H9 (cell line): ENCODE measurements around the gene FHIT. TPM values are rescaled to one million over a fixed set of nuclear protein-coding genes. Genes with fewer than 3 reads are reported as not detected.

Experiments
- DNase-seq: peaks from one replicate; pipeline ENCODE4 v3.0.0-alpha.2; 2017
- H2AFZ ChIP-seq: one replicate; pipeline ENCODE4 v1.6.1; 2013; ENCODE audit warnings: mild to moderate bottlenecking, low read length, control low read depth, moderate library complexity
- H2AK5ac ChIP-seq: 2 replicates; pipeline ENCODE4 v1.6.1; 2013; ENCODE audit warnings: low read length, control low read depth, mixed read lengths; ENCODE audit not compliant: insufficient read length
- H2BK120ac ChIP-seq: one replicate; pipeline ENCODE4 v1.6.1; 2013; ENCODE audit warnings: low read depth, mild to moderate bottlenecking, low read length, control low read depth, inconsistent platforms; ENCODE audit not compliant: poor library complexity, severe bottlenecking
- H2BK12ac ChIP-seq: 2 replicates; pipeline ENCODE4 v1.6.1; 2013; ENCODE audit warnings: low read length, control low read depth, mixed read lengths, low read depth; ENCODE audit not compliant: insufficient read length
- H2BK15ac ChIP-seq: 2 replicates; pipeline ENCODE4 v1.6.1; 2013; ENCODE audit warnings: low read depth, low read length, control low read depth
- H2BK20ac ChIP-seq: one replicate; pipeline ENCODE4 v1.6.1; 2013; ENCODE audit warnings: low read depth, mild to moderate bottlenecking, low read length, control low read depth, inconsistent platforms; ENCODE audit not compliant: poor library complexity, severe bottlenecking
- H2BK5ac ChIP-seq: 2 replicates; pipeline ENCODE4 v1.6.1; 2013; ENCODE audit warnings: low read length, control low read depth, mixed read lengths; ENCODE audit not compliant: insufficient read length
- H3K14ac ChIP-seq: 2 replicates; pipeline ENCODE4 v1.6.1; 2013; ENCODE audit warnings: low read length, control low read depth; ENCODE audit not compliant: insufficient read depth
- H3K18ac ChIP-seq: 2 replicates; pipeline ENCODE4 v1.6.1; 2013; ENCODE audit warnings: low read depth, mild to moderate bottlenecking, mixed read lengths, low read length, control low read depth; ENCODE audit not compliant: insufficient read length
- H3K23ac ChIP-seq: 2 replicates; pipeline ENCODE4 v1.6.1; 2013; ENCODE audit warnings: low read length, control low read depth, mixed read lengths, low read depth; ENCODE audit not compliant: insufficient read length
- H3K23me2 ChIP-seq: 2 replicates; pipeline ENCODE4 v1.6.1; 2013; ENCODE audit warnings: low read depth, mild to moderate bottlenecking, mixed read lengths, low read length, control low read depth; ENCODE audit not compliant: insufficient read length, poor library complexity, severe bottlenecking
- H3K27ac ChIP-seq: 2 replicates; pipeline ENCODE4 v1.5.1; 2013; ENCODE audit warnings: low read length, control low read depth, mixed read lengths, low read depth; ENCODE audit not compliant: insufficient read length
- H3K27me3 ChIP-seq: 2 replicates; pipeline ENCODE4 v1.6.1; 2013; ENCODE audit warnings: low read length, control low read depth, inconsistent platforms; ENCODE audit not compliant: insufficient read depth
- H3K4ac ChIP-seq: 2 replicates; pipeline ENCODE4 v1.6.1; 2013; ENCODE audit warnings: low read depth, mild to moderate bottlenecking, control low read depth, inconsistent platforms, low read length, moderate library complexity
- H3K4me1 ChIP-seq: 2 replicates; pipeline ENCODE4 v1.6.1; 2013; ENCODE audit warnings: low read length, control low read depth, inconsistent platforms; ENCODE audit not compliant: insufficient read depth
- H3K4me2 ChIP-seq: 2 replicates; pipeline ENCODE4 v1.6.1; 2013; ENCODE audit warnings: low read length, control low read depth, mixed read lengths; ENCODE audit not compliant: insufficient read length, insufficient read depth
- H3K56ac ChIP-seq: 2 replicates; pipeline ENCODE4 v1.6.1; 2013; ENCODE audit warnings: low read depth, mild to moderate bottlenecking, mixed read lengths, low read length, control low read depth; ENCODE audit not compliant: insufficient read length
- H3K79me1 ChIP-seq: 2 replicates; pipeline ENCODE4 v1.6.1; 2013; ENCODE audit warnings: low read depth, mild to moderate bottlenecking, moderate library complexity, low read length, control low read depth, inconsistent platforms; ENCODE audit not compliant: insufficient read depth, poor library complexity, severe bottlenecking
- H3K79me2 ChIP-seq: 2 replicates; pipeline ENCODE4 v1.6.1; 2013; ENCODE audit warnings: low read length, control low read depth, inconsistent platforms; ENCODE audit not compliant: insufficient read depth
- H3K9ac ChIP-seq: 2 replicates; pipeline ENCODE4 v1.6.1; 2013; ENCODE audit warnings: low read length, control low read depth, mixed read lengths; ENCODE audit not compliant: insufficient read length; ENCODE audit errors: extremely low read depth
- H3K9me3 ChIP-seq: one replicate; pipeline ENCODE4 v1.6.1; 2013; ENCODE audit warnings: low read depth, low read length, inconsistent platforms; ENCODE audit not compliant: control insufficient read depth
- H3T11ph ChIP-seq: one replicate; pipeline ENCODE4 v1.6.1; 2013; ENCODE audit warnings: mild to moderate bottlenecking, low read length, control low read depth, inconsistent platforms
- H4K20me1 ChIP-seq: one replicate; pipeline ENCODE4 v1.6.1; 2013; ENCODE audit not compliant: control insufficient read depth, insufficient read length, insufficient read depth
- H4K5ac ChIP-seq: 2 replicates; pipeline ENCODE4 v1.6.1; 2013; ENCODE audit warnings: low read depth, mild to moderate bottlenecking, mixed read lengths, low read length, control low read depth; ENCODE audit not compliant: insufficient read length
- H4K8ac ChIP-seq: replicated peaks from 2 replicates; pipeline ENCODE4 v1.6.1; 2013; ENCODE audit warnings: low read length, control low read depth, mixed read lengths, low read depth; ENCODE audit not compliant: insufficient read length
- H4K91ac ChIP-seq: 2 replicates; pipeline ENCODE4 v1.6.1; 2013; ENCODE audit warnings: low read depth, mild to moderate bottlenecking, moderate library complexity, mixed read lengths, low read length, control low read depth; ENCODE audit not compliant: insufficient read length
- H3K27ac Mint-ChIP-seq, 3 experiments: 2 replicates in 2 of 3; 3 replicates in 1 of 3; pipeline ENCODE4 v1.8.0; 2020 to 2021; ENCODE audit warnings: mixed read lengths in 3 of 3, mild to moderate bottlenecking in 1 of 3, moderate library complexity in 1 of 3
- H3K27me3 Mint-ChIP-seq: 2 replicates; pipeline ENCODE4 v1.8.0; 2021; ENCODE audit warnings: low read depth, mild to moderate bottlenecking, moderate library complexity, mixed read lengths
- H3K36me3 Mint-ChIP-seq, 3 experiments: 2 replicates in 2 of 3; 3 replicates in 1 of 3; pipeline ENCODE4 v1.8.0; 2020 to 2021; ENCODE audit warnings: low read depth in 3 of 3, mixed read lengths in 3 of 3; ENCODE audit not compliant: insufficient read depth in 1 of 3
- H3K4me1 Mint-ChIP-seq, 2 experiments: 2 replicates each; pipeline ENCODE4 v1.8.0; 2020; ENCODE audit warnings: mixed read lengths in 2 of 2
- H3K4me3 Mint-ChIP-seq, 2 experiments: 2 replicates in 1 of 2; 3 replicates in 1 of 2; pipeline ENCODE4 v1.8.0; 2020 to 2021; ENCODE audit warnings: mild to moderate bottlenecking in 2 of 2, mixed read lengths in 2 of 2, moderate library complexity in 1 of 2
- H3K9me3 Mint-ChIP-seq, 2 experiments: 2 replicates in 1 of 2; 3 replicates in 1 of 2; pipeline ENCODE4 v1.8.0; 2020; ENCODE audit warnings: mild to moderate bottlenecking in 2 of 2, mixed read lengths in 2 of 2, moderate library complexity in 1 of 2
- CTCF ChIP-seq: fragments of 200-600 bp; sonication (generic); conservative IDR thresholded peaks from 3 replicates; pipeline ENCODE4 v1.8.0; 2021; ENCODE audit warnings: antibody characterized with exemption, mild to moderate bottlenecking
- total RNA-seq: library from RNA; stranded (reverse); gene quantifications from 2 replicates; pipeline ENCODE4 v1.2.1, GENCODE V29; 2021

The FHIT gene
- total RNA-seq, 1 experiment from 2014 or later, result 3.0 TPM

GRCh38 chr3:60274646-60275045 lies 976.6 kb downstream of the FHIT start:
- no peak overlapping the region for H2BK120ac ChIP-seq
- H3K4me2 ChIP-seq, result no peak overlapping the region
- no peaks in the 10 kb centered on the region for H3K23me2 ChIP-seq
- DNase-seq, result no peak
- no peak overlapping the region for H3K9ac ChIP-seq
- no peak overlapping the region for H3K56ac ChIP-seq
- H3T11ph ChIP-seq, result no peak overlapping the region
- H3K4me3 Mint-ChIP-seq, result no peak overlapping the region
- H2BK12ac ChIP-seq, result no peak overlapping the region
- H3K27me3 Mint-ChIP-seq, result no peaks in the 10 kb centered on the region
- no peak overlapping the region for H4K91ac ChIP-seq
- H4K20me1 ChIP-seq, result no peaks in the 10 kb centered on the region
- H3K4me1 ChIP-seq, result no peaks in the 10 kb centered on the region
- no peak overlapping the region for H2BK20ac ChIP-seq
- H3K4ac ChIP-seq, result no peak overlapping the region
- H4K8ac ChIP-seq, result no peak overlapping the region
- no peak overlapping the region for H2BK5ac ChIP-seq
- H3K23ac ChIP-seq, result no peak overlapping the region
- no peaks in the 10 kb centered on the region for H3K4me1 Mint-ChIP-seq
- H4K5ac ChIP-seq, result no peak overlapping the region
- H3K9me3 ChIP-seq, result no peaks in the 10 kb centered on the region
- H2AFZ ChIP-seq, result no peak overlapping the region
- peaks cover 0 to 5% (median 0%) of the 10 kb centered on the region in 3 experiments; a peak in 1 of 7 replicates for H3K36me3 Mint-ChIP-seq
- H3K79me2 ChIP-seq, result no peaks in the 10 kb centered on the region
- no peak overlapping the region for H3K27ac Mint-ChIP-seq
- no peak overlapping the region for H3K14ac ChIP-seq
- no peak overlapping the region for H2BK15ac ChIP-seq
- no peaks in the 10 kb centered on the region for H3K27me3 ChIP-seq
- no peak overlapping the region for H2AK5ac ChIP-seq
- no peaks in the 10 kb centered on the region; a peak in 1 of 5 replicates for H3K9me3 Mint-ChIP-seq
- TF ChIP-seq CTCF, result no peak
- H3K18ac ChIP-seq, result no peak overlapping the region
- no peaks in the 10 kb centered on the region for H3K79me1 ChIP-seq
- no peak overlapping the region for H3K27ac ChIP-seq
